GM19193 (cell line): ENCODE results near the gene IRF9.
A peak's percentile ranks its signal among the peaks of the same experiment; 100 is the strongest.

Experiments used
- POLR2A ChIP-seq: IDR thresholded peaks from 4 replicates; pipeline ENCODE4 v1.6.1; 2011; ENCODE audit not compliant: insufficient read depth, insufficient read length; ENCODE audit errors: extremely low read depth

IRF9 gene

DNA sequence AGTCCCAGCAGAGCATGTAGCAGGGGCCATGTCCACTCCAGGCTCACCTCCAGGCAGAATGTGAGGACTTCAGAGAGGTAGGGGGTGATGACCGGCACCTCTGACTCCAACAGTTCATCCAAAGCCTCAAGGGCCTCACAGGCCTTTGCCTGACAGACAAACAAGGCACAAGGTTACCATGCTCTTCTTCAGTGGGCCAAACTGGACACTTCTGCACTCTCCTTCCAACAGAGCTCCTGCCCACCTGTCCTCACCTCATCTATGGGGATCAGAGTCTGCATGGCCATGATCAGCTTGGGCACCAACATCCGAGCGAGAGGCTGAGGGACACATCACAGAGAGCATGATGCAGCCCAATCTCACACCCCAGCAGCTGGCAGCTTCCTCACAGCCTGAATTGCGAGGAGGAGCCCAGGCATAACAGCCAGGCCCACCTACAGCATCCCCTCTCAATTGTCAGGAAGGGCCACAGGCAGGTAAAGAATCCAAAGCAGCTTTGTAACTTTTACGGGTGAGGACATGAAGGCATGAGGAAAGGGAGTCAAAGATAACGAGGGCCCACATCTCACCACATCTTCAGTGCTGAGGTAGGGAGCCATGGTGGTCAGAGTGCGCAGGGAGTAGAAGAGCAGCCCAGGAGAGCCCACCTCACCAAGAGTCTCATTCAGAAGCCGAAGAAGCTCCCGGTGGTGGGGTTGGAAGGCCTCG is 25.9 kb downstream of the IRF9 start:
- TF ChIP-seq POLR2A, result no peak

DNA sequence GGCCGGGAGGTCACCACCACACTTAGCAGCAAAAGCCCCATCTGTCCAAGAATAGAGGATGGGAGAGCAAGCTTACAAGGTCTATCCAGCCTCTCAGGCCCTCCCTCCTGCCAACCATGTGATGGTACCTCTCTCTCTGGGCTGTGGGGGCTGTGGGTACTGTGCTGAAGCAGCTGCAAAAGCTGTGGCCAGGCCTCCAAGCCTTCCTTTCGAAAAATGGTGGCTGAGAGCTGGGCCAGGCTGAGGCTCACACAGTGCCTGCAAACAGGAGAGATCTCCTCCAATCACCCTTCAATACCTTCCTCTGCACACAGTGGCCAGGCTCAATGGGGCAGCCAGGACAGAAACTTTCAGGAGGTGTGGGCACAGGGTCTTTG is 26.5 kb downstream of the IRF9 start:
- no peak for TF ChIP-seq POLR2A

DNA sequence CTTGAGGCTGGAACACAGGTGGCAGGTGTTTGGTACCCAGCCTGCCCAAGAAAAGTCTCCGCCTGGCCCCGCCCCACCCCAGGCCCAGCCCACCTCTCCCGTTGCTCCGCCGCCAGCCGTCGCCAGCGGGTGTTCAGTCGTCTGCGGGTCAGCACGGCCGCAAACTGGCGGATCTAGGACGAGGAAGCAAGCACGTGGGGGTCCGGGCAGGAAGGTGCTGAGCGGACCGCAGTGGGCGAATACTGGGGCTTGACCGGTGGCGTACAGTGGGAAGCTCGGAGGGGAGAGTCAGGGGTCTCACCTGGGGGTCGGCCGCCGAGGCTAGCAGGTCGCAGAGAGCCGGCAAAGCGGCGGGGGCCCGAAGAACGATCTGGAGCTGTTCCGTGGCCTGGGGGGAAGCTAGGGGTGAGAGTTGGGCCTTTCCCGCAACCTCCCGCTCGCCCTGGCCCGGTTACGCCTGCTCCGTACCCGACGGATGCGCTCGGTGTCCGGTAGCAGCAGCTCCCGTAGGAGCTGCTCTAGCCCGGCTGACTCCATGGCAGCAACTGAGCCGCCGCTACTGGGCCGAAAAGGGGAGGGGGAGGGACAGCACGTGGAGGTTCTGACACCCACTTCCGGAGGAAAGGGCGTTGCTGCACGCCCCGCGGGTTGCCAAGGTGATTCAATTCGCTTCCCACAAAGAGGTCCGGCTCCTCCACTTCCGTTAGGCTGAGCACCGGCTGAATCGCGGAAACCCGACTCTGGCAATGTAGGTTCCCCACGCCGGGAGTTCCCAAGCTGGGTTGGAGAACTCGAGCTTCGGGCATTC is 27.4 kb downstream of the IRF9 start, which contains the start of gene IPO4:
TSS of gene IPO4 (minus strand) at position 566 of the 808 bp plus-strand sequence. CDS start at position 537, 29 bp downstream.
- peak; percentile 86 for TF ChIP-seq POLR2A

DNA sequence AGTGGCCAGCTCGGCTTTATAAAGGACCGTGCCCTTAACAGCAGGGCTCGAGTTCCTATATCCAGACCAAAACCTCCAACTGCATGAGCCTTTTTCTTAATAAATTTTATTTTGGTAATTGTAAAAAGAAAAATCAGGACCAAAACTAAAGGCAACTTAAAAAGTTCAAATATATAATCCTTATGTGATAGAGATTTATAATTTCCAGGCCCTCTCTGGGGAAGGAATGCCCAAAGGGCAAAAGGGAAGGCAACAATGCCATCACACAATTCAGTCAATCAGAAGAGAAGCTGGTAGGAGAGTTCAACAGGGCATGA is 28.0 kb downstream of the IRF9 start:
- no peak for TF ChIP-seq POLR2A

DNA sequence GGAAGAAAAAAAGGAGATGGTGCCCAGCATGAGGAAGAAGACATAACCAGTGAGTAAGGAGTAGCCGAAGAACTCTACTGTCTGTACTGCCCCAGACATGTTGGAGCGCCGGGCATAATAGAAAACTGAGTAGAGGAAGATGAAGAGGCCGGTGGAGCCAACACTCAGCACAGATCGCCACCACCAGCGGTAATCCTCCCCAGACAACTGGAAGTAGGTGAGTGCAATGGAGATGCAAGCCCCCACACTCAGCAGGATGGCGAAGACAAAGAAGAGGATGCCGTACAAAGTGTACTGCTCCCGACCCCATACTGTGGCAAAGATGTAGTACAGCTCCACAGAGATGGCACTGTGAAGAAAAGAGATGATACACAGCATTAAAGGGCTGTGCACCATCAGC is 28.4 kb downstream of the IRF9 start:
- no peak for TF ChIP-seq POLR2A

DNA sequence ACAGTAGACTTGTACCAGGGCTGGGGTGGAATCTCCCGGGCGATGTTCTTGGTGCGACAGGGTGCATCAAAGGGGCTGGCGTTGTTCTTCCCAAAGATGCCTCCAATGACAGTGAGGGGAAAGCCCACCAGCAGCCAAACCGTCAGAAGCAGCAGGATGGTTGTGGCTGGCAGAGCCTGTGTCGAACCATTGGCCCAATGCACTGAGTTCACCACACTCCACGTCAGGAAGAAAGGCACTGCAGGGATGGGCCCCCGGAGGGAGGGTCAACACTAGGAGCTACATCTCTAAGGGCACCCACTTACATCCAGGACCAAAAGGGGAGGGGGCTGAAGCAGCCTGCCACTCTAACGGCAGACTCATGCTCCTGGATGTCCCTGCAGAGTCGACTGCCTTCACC is 29.4 kb downstream of the IRF9 start:
- TF ChIP-seq POLR2A, result no peak

DNA sequence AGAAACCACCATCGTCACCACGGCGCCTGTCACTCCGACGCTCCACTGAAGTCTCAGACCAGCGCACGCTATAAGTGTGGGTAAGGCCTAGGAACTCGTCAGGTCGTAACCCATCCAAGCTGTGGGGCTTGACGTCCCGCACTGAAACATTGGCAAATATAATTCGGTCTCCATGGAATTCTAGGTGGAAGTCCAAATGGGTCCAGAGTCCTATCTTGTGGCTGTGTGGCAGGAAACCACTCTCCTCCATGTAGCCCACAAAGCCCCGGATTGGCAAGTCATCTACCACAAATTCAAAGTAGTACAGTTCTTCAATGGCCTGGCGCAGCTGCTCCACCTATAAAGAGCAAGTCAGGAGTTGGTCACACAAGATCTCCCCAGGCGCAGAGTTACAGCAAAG is 31.9 kb downstream of the IRF9 start:
- no peak for TF ChIP-seq POLR2A

DNA sequence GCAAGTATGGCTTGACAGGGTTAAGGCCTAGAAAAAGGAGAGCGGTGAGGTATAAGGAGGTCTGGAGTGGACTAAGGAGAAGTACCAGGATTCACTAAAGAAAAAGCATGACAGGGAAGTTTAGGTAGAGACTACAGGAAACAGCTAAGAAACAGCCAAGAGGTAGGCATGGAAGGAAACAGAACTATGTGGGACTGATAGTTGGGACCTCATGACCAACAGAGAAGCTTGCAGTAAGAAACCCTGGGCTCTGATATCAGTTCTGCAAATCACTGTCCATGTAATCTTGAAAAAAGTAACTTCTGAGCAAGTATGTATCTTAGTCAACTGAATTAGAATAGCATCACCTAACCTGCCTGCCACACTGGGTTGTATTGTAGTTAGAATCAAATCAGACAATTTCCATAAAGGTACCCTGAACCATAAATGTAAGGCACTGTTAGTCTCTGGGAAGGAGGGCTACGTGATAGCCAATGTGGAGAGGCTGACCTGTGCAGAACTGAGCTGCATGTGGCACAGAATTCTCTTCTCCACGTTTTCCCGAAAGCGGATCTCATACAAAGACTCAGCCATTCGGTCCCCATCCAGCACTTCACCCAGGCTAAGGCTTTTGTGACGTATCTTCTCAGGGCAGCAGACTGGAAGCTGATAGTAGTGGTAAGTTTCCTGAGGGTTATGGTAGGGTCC is 33.3 kb downstream of the IRF9 start:
- TF ChIP-seq POLR2A, result no peak

DNA sequence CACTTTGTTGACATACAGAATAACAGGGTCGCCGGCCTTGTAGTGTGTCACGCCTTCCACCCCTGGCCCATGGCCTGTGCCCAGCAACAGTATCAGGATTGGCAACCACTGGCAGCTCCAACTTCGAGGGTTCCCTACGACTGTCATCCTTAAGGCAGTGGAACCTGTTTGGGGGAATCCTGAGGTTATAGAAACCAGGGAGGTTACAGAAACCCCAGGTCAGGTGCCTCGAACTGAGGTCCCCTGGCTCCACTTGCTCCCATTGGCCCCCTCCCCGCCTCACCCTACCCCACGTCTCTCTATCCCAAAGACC is 33.8 kb downstream of the IRF9 start:
- no peak for TF ChIP-seq POLR2A

DNA sequence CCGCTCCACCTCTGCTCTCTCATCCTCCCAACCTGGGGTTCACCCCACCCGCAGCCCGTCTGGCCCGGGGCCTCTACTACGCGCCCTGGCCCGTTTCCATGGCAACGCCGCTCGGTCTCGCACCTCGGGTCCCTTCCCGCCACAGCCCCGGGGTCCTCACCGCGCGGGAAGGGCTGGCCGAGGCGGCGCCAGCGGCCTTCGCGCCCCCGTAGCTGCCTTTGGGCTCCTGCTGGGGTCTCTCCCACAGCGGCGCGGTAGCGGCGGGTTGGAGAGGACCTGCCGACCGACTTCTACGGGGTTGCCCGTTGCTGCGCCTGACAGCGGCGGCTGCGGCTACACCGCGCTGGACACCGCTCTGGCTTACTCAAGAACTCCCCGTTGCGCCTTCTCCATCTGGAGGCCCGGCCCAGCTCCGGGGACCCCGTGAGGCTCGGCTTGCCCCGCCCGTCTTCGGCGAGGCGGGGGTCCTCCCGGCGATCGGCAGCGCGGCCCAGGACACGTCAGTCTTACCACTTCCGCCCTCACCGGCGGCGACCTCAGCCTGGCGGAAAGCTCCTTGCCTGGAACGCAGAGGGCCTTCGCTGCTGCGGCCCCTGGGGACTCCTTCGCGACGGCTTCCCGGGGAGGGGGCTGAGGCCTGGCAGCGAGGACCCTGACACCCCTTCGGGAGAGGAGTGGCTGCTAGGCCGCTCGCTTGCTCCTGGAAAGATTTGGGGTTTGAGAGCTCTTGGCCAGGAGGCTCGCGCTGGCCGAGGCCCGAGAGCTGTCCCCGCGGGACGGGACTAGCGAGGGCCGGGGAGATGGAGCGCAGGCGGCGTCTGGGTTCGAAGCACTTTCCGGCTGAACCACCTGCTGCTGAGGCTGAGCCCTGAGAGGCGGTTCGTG is 34.4 kb downstream of the IRF9 start, which contains the start of gene TM9SF1:
TSS of gene TM9SF1 (minus strand) at position 256 of the 885 bp plus-strand sequence. CDS start 422 bp downstream, outside the sequence.
- peak; percentile 71 for TF ChIP-seq POLR2A

DNA sequence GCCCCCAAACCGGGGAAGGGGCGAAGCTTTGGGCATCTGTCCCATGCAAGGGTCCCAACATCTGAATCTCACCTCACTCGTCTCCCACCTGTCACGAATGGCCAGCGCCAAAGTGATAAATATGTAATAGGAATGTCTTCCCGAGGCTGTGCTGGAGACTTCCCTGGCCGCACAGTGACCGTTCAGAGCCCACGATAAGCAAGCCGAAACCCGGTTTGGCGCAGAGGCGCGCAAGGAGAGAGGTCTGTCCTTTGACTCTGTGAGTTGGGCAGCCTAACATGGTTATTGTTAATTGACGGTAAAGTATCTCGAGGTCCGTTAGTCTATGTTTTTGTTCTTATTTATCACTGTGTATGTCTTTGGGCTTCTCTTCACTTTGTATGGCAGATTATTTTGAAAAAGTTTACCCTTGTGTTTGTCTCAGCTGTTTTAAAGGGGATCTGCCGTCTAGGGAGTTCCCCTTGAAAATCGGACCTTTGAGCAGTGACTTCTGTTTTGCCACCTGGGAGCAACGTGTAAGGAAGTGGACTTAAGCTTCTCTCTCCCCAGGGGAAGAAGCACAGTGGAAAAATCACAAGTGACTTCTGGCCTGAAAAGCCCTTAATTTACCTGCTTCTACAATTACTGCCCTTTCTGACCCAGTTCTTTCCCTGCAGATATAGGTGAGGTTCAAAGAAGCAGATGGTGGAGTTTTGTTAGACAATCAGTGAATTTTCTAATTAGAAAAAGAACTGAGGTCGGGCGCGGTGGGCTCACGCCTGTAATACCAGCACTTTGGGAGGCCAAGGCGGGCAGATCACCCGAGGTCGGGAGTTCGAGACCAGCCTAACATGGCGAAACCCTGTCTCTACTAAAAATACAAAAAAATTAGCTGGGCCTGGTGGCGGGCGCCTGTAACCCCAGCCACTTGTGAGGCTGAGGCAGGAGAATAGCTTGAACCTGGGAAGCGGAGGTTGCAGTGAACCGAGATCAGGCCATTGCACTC is 35.3 kb downstream of the IRF9 start:
- TF ChIP-seq POLR2A, result no peak

DNA sequence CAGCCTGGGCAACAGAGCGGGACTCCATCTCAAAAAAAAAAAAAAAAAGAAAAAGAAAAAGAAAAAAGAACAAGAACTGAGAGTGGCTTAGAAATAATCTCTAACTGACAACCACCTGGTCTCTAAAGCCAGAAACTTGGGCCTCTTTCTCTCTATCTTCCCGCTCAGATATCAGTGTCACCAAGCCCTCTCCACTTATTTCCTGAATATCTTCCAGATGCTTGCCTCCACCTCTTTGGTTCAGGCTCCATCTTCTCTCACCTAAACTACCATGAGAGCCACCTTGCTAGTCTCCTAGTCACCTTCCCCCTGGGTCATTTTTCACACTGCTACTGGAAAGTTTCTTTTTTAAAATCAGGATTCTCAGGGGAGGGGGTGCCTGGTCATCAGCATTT is 36.0 kb downstream of the IRF9 start:
- no peak for TF ChIP-seq POLR2A

DNA sequence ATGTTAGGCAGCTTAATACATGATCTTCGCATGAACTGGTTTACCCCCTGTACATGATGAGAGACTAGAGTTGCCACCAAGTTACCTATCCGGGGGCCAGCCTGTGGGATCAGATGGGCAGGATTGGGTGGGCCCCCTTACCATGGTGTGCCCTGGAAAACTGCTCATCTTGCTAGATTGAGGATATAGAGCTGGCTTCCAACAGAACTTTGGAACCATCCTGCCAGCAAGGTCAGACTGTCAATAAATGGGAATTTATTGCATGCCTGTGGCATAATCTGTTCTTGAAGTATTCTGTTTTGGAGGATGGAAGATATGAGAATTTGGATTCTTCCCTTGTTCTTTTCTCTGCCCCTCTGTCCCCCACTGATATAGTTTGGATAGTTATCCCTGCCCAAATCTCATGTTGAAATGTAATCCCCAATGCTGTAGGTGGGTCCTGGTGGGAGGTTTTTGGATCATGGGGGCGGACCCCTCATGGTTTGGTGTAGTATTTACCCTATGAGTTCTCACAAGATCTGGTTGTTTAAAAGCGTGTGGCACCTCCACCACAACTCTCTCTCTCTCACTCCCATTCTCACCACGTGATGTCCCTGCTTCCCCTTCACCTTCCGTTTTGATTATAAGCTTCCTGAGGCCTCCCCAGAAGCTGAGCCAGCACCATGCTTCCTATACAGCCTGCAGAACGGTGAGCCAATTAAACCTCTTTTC is 37.9 kb downstream of the IRF9 start:
- no peak for TF ChIP-seq POLR2A
